ENCODE data around the gene ACP2. TPM values are rescaled to one million over a fixed set of nuclear protein-coding genes. Genes with fewer than 3 reads are reported as not detected.
A peak's percentile ranks its signal among the peaks of the same experiment; 100 is the strongest.

Gene ACP2
- total and polyA plus RNA-seq, 9 of the 15 experiments (the other 6 are each of a cell fraction or from before 2014, with no cell fraction given): 1.9 to 20.0 (median 11.6) TPM

GRCh38 chr11:47248664-47249377, at the start of gene ACP2 (continued):
- TF ChIP-seq GABPB1 (CRISPR knock-in tag; IDR thresholded peaks at IDR 0.05) (peak; percentile 100), KLF16 (IDR thresholded peaks at IDR 0.05) (no peak), ZNF76 (CRISPR knock-in tag; IDR thresholded peaks at IDR 0.05; ENCODE audit: borderline replicate concordance) (no peak), MAFF (IDR thresholded peaks at IDR 0.05; ENCODE audit: low read length) (no peak), ZBTB12 (CRISPR knock-in tag; IDR thresholded peaks at IDR 0.05) (peak; percentile 54; the same call in 1 of the 2 replicates), TFAP4 (CRISPR knock-in tag; IDR thresholded peaks at IDR 0.05; ENCODE audit: borderline replicate concordance) (peak; percentile 95), ZNF589 (CRISPR knock-in tag; IDR thresholded peaks at IDR 0.05; ENCODE audit: low read depth) (peak; percentile 82; the same call in 1 of the 2 replicates), ZNF24 (IDR thresholded peaks at IDR 0.05) (peak; percentile 63; the same call in 1 of the 2 replicates), MAZ (CRISPR knock-in tag; conservative IDR thresholded peaks at IDR 0.05 in 1 of 2, IDR thresholded peaks at IDR 0.05 in 1 of 2) (peak in 1 of 2 experiments; percentile 79; a peak in 3 of 4 replicates), RHOXF2B (CRISPR knock-in tag; conservative IDR thresholded peaks at IDR 0.05) (no peak), NR4A1 (CRISPR knock-in tag; IDR thresholded peaks at IDR 0.05) (no peak), NR4A1 (tag; IDR thresholded peaks at IDR 0.05) (0 out of 2 replicates have a peak, but pooled peaks have one; percentile 44), ZNF232 (CRISPR knock-in tag; IDR thresholded peaks at IDR 0.05) (no peak), PRMT5 (CRISPR knock-in tag; IDR thresholded peaks at IDR 0.05) (no peak), DPF2 (IDR thresholded peaks at IDR 0.05) (peak; percentile 66), ZNF507 (tag; conservative IDR thresholded peaks at IDR 0.05) (no peak), FOSL1 (tag; conservative IDR thresholded peaks at IDR 0.05) (peak; percentile 66), ZNF165 (CRISPR knock-in tag; IDR thresholded peaks at IDR 0.05; ENCODE audit: borderline replicate concordance) (no peak), RUNX1 (IDR thresholded peaks at IDR 0.05; ENCODE audit: low read depth) (0 out of 2 replicates have a peak, but pooled peaks have one; percentile 33), ZBTB34 (CRISPR knock-in tag; IDR thresholded peaks at IDR 0.05) (no peak), CBFB (CRISPR knock-in tag; IDR thresholded peaks at IDR 0.05) (no peak; the same call in 1 of the 2 replicates), SAFB2 (IDR thresholded peaks at IDR 0.05; ENCODE audit: borderline replicate concordance, low read depth, low read length, severe bottlenecking) (no peak), NR3C1 (CRISPR knock-in tag; IDR thresholded peaks at IDR 0.05) (peak; percentile 44; the same call in 1 of the 2 replicates), ZNF146 (CRISPR knock-in tag; IDR thresholded peaks at IDR 0.05; ENCODE audit: unreplicated experiment) (no peak), NONO (IDR thresholded peaks at IDR 0.05; ENCODE audit: low read depth in 2 of 2, low read length in 1 of 2) (peak in 1 of 2 experiments; percentile 64; a peak in 1 of 4 replicates)

Measured in K562 (cell line).